ENCODE data around the gene TNK2.
"Not testable (repeated sequence)": the region's sequence is repeated elsewhere in the genome, so short reads cannot be mapped to it uniquely, and the experiment has no call there.

TNK2 gene

GRCh38 chr3:195844671-195845218 lies 63.6 kb downstream of the TNK2 start:
- no peak for DNase-seq

- DNase-seq, result no peak
Measured at GRCh38 chr3:195839260-195840010, 68.9 kb downstream of the TNK2 start.

GRCh38 chr3:195838714-195839113 lies 69.6 kb downstream of the TNK2 start:
- DNase-seq, result no peak

- DNase-seq, result no peak
Measured at GRCh38 chr3:195836476-195837135, 71.7 kb downstream of the TNK2 start.

- DNase-seq, result no peak
Measured at GRCh38 chr3:195835791-195836190, 72.6 kb downstream of the TNK2 start.

- DNase-seq, result no peak
Measured at GRCh38 chr3:195834675-195835583, 73.4 kb downstream of the TNK2 start.

GRCh38 chr3:195829897-195830254 lies 78.5 kb downstream of the TNK2 start:
- no peak for DNase-seq

GRCh38 chr3:195828762-195829161 lies 79.6 kb downstream of the TNK2 start:
- DNase-seq, result no peak

GRCh38 chr3:195825857-195826804 lies 82.2 kb downstream of the TNK2 start:
- DNase-seq, result no peak

GRCh38 chr3:195825191-195825588 lies 83.2 kb downstream of the TNK2 start:
- no peak for DNase-seq

GRCh38 chr3:195824425-195825190 lies 83.7 kb downstream of the TNK2 start:
- not testable (repeated sequence) for DNase-seq

GRCh38 chr3:195823999-195824398 lies 84.4 kb downstream of the TNK2 start:
- DNase-seq, result no peak

- DNase-seq, result no peak
Measured at GRCh38 chr3:195823280-195823679, 85.1 kb downstream of the TNK2 start.

GRCh38 chr3:195822131-195822696 lies 86.1 kb downstream of the TNK2 start:
- no peak for DNase-seq

- no peak for DNase-seq
Measured at GRCh38 chr3:195821403-195822130, 86.8 kb downstream of the TNK2 start.

- DNase-seq, result no peak
Measured at GRCh38 chr3:195820901-195821300, 87.5 kb downstream of the TNK2 start.

- DNase-seq, result no peak
Measured at GRCh38 chr3:195820186-195820585, 88.2 kb downstream of the TNK2 start.

GRCh38 chr3:195818301-195818700 lies 90.0 kb downstream of the TNK2 start:
- DNase-seq, result no peak

GRCh38 chr3:195817578-195818135 lies 90.7 kb downstream of the TNK2 start:
- no peak for DNase-seq

Measured in NCI-H1694 treated with DMSO at 0.1 percent for 48 hours (cell line).